ENCODE data around the gene MGRN1.

Gene MGRN1

DNA sequence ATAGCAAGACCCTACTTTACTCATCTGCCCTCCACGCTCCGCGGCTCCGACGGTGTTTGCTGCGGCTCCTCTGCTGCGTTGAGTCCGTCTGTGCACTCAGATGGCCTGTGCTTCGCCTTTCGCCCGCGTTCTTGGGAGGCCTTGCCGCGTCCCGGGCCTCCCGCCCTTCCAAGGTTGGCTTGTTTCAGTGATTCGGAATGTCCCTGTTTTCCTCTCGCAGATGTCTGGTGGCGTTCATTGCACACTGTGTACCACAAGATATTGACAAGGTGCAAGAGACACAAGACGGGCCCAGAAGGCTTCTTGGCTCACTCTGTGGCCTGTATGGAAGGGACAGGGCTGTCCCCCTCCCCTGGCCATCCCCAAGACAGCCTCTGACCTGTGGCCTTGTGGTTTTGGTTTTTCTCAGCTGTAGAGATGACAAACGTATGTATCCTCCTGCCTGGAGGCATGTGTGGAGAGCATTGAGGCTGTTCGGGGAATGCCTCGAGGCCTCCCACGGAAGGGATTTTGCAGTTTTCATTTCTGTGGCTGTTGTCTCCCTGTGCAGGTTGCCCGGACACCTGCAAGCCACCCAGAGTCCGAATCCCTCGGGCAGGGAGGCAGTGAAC, 15.4 kb downstream of the MGRN1 start:
- Histone ChIP-seq H2BK120ac (ENCODE audit: low read depth, low read length) (no peak overlapping the region), H2BK12ac (ENCODE audit: low read length in 2 of 2) (no peak overlapping the region), H2BK5ac (ENCODE audit: low read depth, low read length, poor library complexity, severe bottlenecking) (no peak overlapping the region), H3K27me3 (ENCODE audit: control insufficient read depth in 1 of 2, insufficient read depth in 1 of 2, low read length in 2 of 2) (no peaks in the 10 kb centered on the region), H3K9me3 (ENCODE audit: control insufficient read depth, low read length) (no peaks in the 10 kb centered on the region), H3K14ac (ENCODE audit: low read length in 2 of 2) (no peak overlapping the region), H3K4me3 (ENCODE audit: insufficient read depth in 1 of 2, low read depth in 1 of 2, low read length in 2 of 2) (no peak overlapping the region), H4K8ac (ENCODE audit: low read length) (no peak overlapping the region), H3K36me3 (ENCODE audit: control insufficient read depth in 1 of 2, insufficient read depth in 2 of 2, low read depth in 1 of 2, low read length in 2 of 2) (peaks cover 10 to 42% of the 10 kb centered on the region in 2 experiments), H3K4me1 (ENCODE audit: control insufficient read depth, insufficient read depth, low read depth, low read length) (peaks cover 27% of the 10 kb centered on the region), H3K9ac (ENCODE audit: low read length) (no peak overlapping the region), H4K91ac (ENCODE audit: low read length) (no peak overlapping the region), H2BK15ac (ENCODE audit: low read depth, poor library complexity, severe bottlenecking) (no peak overlapping the region), H2AK5ac (ENCODE audit: low read length, severe bottlenecking) (no peak overlapping the region), H3K4ac (ENCODE audit: low read depth in 1 of 2, low read length in 2 of 2) (no peak overlapping the region), H3K27ac (ENCODE audit: low read length, poor library complexity, severe bottlenecking) (no peak overlapping the region), H3K4me2 (ENCODE audit: low read length, poor library complexity, severe bottlenecking) (no peak overlapping the region), H3K23ac (ENCODE audit: low read length in 2 of 2) (no peak overlapping the region), H3K79me1 (replicated peaks; ENCODE audit: low read length, poor library complexity, severe bottlenecking) (peaks cover 21% of the 10 kb centered on the region), H3K18ac (ENCODE audit: low read depth in 1 of 2, low read length in 2 of 2) (no peak overlapping the region), H2AFZ (ENCODE audit: low read depth, low read length) (no peak overlapping the region)
- DNase-seq = no peak
- 93% methylated on average over 27 of the region's 27 CpGs for WGBS

DNA sequence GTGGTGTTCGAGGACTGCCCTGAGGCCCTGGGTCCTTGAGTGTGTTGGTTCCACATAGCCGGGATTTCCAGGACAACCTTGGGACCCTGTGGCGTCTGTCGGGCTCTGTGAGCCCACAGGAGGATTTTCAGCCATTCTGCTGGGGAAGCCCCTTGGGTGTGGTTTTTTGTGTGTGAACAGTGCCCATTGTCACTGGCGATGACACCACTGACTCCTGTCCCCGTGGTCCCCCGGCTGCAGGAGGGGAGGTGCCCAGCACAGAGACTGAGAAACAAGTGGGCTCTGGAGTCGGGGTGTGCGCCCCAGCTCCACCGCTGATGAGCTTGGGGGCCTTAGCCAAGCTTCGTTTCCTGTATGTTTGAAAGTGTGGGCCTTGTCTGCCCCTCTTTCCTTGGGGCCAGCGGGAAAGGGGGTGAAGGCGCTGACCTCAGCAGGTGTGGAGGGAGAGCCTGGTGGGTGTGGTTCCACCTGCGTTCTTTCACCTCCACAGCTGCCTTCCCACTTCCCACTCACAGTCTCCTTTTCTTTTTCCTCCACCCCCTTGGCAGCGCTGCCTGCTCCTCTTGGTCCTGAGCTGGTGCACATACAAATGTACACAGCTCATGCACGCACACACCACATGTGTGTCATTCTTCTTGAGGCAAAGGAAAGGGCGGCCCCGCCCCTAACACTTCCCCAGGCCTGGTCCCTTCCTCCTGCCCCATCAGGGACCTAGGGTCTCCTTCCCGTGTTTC, 16.1 kb downstream of the MGRN1 start:
- H3K9me3 ChIP-seq (ENCODE audit: control insufficient read depth, low read length) = no peaks in the 10 kb centered on the region
- peaks cover 27% of the 10 kb centered on the region for H3K4me1 ChIP-seq (ENCODE audit: control insufficient read depth, insufficient read depth, low read depth, low read length)
- no peak overlapping the region for H4K8ac ChIP-seq (ENCODE audit: low read length)
- H3K27me3 ChIP-seq (ENCODE audit: control insufficient read depth in 1 of 2, insufficient read depth in 1 of 2, low read length in 2 of 2) = no peaks in the 10 kb centered on the region
- H3K36me3 ChIP-seq (ENCODE audit: control insufficient read depth in 1 of 2, insufficient read depth in 2 of 2, low read depth in 1 of 2, low read length in 2 of 2) = peaks cover 9 to 39% of the 10 kb centered on the region in 2 experiments
- no peak overlapping the region for H3K18ac ChIP-seq (ENCODE audit: low read depth in 1 of 2, low read length in 2 of 2)
- no peak overlapping the region for H3K4me2 ChIP-seq (ENCODE audit: low read length, poor library complexity, severe bottlenecking)
- no peak overlapping the region for H2BK5ac ChIP-seq (ENCODE audit: low read depth, low read length, poor library complexity, severe bottlenecking)
- WGBS = 97% methylated on average over 12 of the region's 19 CpGs
- no peak overlapping the region for H2BK120ac ChIP-seq (ENCODE audit: low read depth, low read length)
- no peak overlapping the region for H4K91ac ChIP-seq (ENCODE audit: low read length)
- no peak overlapping the region for H3K27ac ChIP-seq (ENCODE audit: low read length, poor library complexity, severe bottlenecking)
- no peak overlapping the region for H2BK12ac ChIP-seq (ENCODE audit: low read length in 2 of 2)
- H3K4ac ChIP-seq (ENCODE audit: low read depth in 1 of 2, low read length in 2 of 2) = no peak overlapping the region
- H3K79me1 ChIP-seq (replicated peaks; ENCODE audit: low read length, poor library complexity, severe bottlenecking) = peaks cover 21% of the 10 kb centered on the region
- H2BK15ac ChIP-seq (ENCODE audit: low read depth, poor library complexity, severe bottlenecking) = no peak overlapping the region
- no peak overlapping the region for H3K23ac ChIP-seq (ENCODE audit: low read length in 2 of 2)
- H3K9ac ChIP-seq (ENCODE audit: low read length) = no peak overlapping the region
- no peak for DNase-seq
- H2AK5ac ChIP-seq (ENCODE audit: low read length, severe bottlenecking) = no peak overlapping the region
- H3K4me3 ChIP-seq (ENCODE audit: insufficient read depth in 1 of 2, low read depth in 1 of 2, low read length in 2 of 2) = no peak overlapping the region
- peak overlapping the region in 1 of 2 experiments; percentile 55 for H3K14ac ChIP-seq (ENCODE audit: low read length in 2 of 2)
- H2AFZ ChIP-seq (ENCODE audit: low read depth, low read length) = no peak overlapping the region

DNA sequence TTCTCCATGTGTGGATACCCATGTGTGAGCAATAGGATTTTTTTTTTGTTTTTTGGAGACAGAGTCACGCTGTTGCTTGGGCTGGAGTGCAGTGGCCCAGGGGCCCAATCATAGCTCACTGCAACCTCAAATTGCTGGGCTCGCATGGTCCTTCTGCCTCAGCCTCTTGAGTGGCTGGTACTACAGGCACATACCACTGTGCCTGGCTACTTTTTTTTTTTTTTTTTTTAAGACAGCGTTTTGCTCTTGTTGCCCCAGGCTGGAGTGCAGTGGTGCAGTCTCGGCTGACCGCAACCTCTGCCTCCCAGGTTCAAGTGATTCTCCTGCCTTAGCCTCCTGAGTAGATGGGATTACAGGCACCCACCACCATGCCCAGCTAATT, 16.7 kb downstream of the MGRN1 start:
- Histone ChIP-seq H4K8ac (ENCODE audit: low read length) (no peak overlapping the region), H3K4me1 (ENCODE audit: control insufficient read depth, insufficient read depth, low read depth, low read length) (peaks cover 27% of the 10 kb centered on the region), H3K18ac (ENCODE audit: low read depth in 1 of 2, low read length in 2 of 2) (no peak overlapping the region), H2BK120ac (ENCODE audit: low read depth, low read length) (no peak overlapping the region), H3K14ac (ENCODE audit: low read length in 2 of 2) (no peak overlapping the region), H3K4me3 (ENCODE audit: insufficient read depth in 1 of 2, low read depth in 1 of 2, low read length in 2 of 2) (no peak overlapping the region), H3K36me3 (ENCODE audit: control insufficient read depth in 1 of 2, insufficient read depth in 2 of 2, low read depth in 1 of 2, low read length in 2 of 2) (peaks cover 8 to 39% of the 10 kb centered on the region in 2 experiments), H3K23ac (ENCODE audit: low read length in 2 of 2) (no peak overlapping the region), H2BK5ac (ENCODE audit: low read depth, low read length, poor library complexity, severe bottlenecking) (no peak overlapping the region), H2BK15ac (ENCODE audit: low read depth, poor library complexity, severe bottlenecking) (no peak overlapping the region), H2AFZ (ENCODE audit: low read depth, low read length) (no peak overlapping the region), H4K91ac (ENCODE audit: low read length) (no peak overlapping the region), H2AK5ac (ENCODE audit: low read length, severe bottlenecking) (no peak overlapping the region), H3K9me3 (ENCODE audit: control insufficient read depth, low read length) (no peaks in the 10 kb centered on the region), H3K27ac (ENCODE audit: low read length, poor library complexity, severe bottlenecking) (no peak overlapping the region), H2BK12ac (ENCODE audit: low read length in 2 of 2) (no peak overlapping the region), H3K9ac (ENCODE audit: low read length) (no peak overlapping the region), H3K4ac (ENCODE audit: low read depth in 1 of 2, low read length in 2 of 2) (no peak overlapping the region), H3K27me3 (ENCODE audit: control insufficient read depth in 1 of 2, insufficient read depth in 1 of 2, low read length in 2 of 2) (no peaks in the 10 kb centered on the region), H3K4me2 (ENCODE audit: low read length, poor library complexity, severe bottlenecking) (no peak overlapping the region), H3K79me1 (replicated peaks; ENCODE audit: low read length, poor library complexity, severe bottlenecking) (peaks cover 20% of the 10 kb centered on the region)
- DNase-seq = no peak
- WGBS = 98% methylated on average over 5 of the region's 5 CpGs

DNA sequence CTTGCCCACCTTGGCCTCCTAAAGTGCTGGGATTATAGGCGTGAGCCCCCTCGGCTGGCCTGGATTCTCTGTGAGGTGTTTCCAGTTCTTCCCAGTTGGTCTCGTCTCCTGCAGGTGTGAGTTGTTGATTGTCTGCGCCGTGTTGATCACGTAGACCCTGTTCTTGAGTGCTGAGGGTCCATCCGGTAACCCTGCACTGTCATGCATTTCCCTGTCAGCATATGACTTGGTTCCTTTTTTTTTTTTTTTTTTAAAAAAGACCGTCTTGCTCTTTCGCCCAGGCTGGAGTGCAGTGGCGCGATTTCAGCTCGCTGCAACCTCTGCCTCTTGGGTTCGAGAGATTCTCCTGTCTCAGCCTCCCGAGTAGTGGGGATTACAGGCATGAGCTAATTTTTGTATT, 17.3 kb downstream of the MGRN1 start:
- no peak overlapping the region for H3K4me3 ChIP-seq (ENCODE audit: insufficient read depth in 1 of 2, low read depth in 1 of 2, low read length in 2 of 2)
- no peak overlapping the region for H2AK5ac ChIP-seq (ENCODE audit: low read length, severe bottlenecking)
- H2BK15ac ChIP-seq (ENCODE audit: low read depth, poor library complexity, severe bottlenecking) = no peak overlapping the region
- no peak overlapping the region for H3K18ac ChIP-seq (ENCODE audit: low read depth in 1 of 2, low read length in 2 of 2)
- H3K23ac ChIP-seq (ENCODE audit: low read length in 2 of 2) = no peak overlapping the region
- 98% methylated on average over 14 of the region's 14 CpGs for WGBS
- no peak overlapping the region for H4K8ac ChIP-seq (ENCODE audit: low read length)
- no peak overlapping the region for H3K14ac ChIP-seq (ENCODE audit: low read length in 2 of 2)
- no peak overlapping the region for H3K9ac ChIP-seq (ENCODE audit: low read length)
- H2AFZ ChIP-seq (ENCODE audit: low read depth, low read length) = no peak overlapping the region
- no peak overlapping the region for H3K4me2 ChIP-seq (ENCODE audit: low read length, poor library complexity, severe bottlenecking)
- no peak overlapping the region for H3K27ac ChIP-seq (ENCODE audit: low read length, poor library complexity, severe bottlenecking)
- H3K9me3 ChIP-seq (ENCODE audit: control insufficient read depth, low read length) = no peaks in the 10 kb centered on the region
- H3K79me1 ChIP-seq (replicated peaks; ENCODE audit: low read length, poor library complexity, severe bottlenecking) = peaks cover 19% of the 10 kb centered on the region
- no peaks in the 10 kb centered on the region for H3K27me3 ChIP-seq (ENCODE audit: control insufficient read depth in 1 of 2, insufficient read depth in 1 of 2, low read length in 2 of 2)
- no peak overlapping the region for H2BK5ac ChIP-seq (ENCODE audit: low read depth, low read length, poor library complexity, severe bottlenecking)
- peaks cover 29% of the 10 kb centered on the region for H3K4me1 ChIP-seq (ENCODE audit: control insufficient read depth, insufficient read depth, low read depth, low read length)
- H4K91ac ChIP-seq (ENCODE audit: low read length) = no peak overlapping the region
- no peak overlapping the region for H2BK120ac ChIP-seq (ENCODE audit: low read depth, low read length)
- peaks cover 6 to 44% of the 10 kb centered on the region in 2 experiments for H3K36me3 ChIP-seq (ENCODE audit: control insufficient read depth in 1 of 2, insufficient read depth in 2 of 2, low read depth in 1 of 2, low read length in 2 of 2)
- no peak overlapping the region for H3K4ac ChIP-seq (ENCODE audit: low read depth in 1 of 2, low read length in 2 of 2)
- no peak overlapping the region for H2BK12ac ChIP-seq (ENCODE audit: low read length in 2 of 2)
- no peak for DNase-seq

Measured in mesenchymal stem cell (in vitro differentiated cells and primary cell).